Measurements from ENCODE around the gene GPHN.

GPHN gene

GRCh38 chr14:66696326-66696725 is 188.4 kb downstream of the GPHN start:
- Histone ChIP-seq H3K9ac (ENCODE audit: low read length) (no peak overlapping the region), H3K9me3 (ENCODE audit: low read length) (no peaks in the 10 kb centered on the region), H3K9me2 (ENCODE audit: low read depth, low read length) (no peaks in the 10 kb centered on the region), H3K27me3 (ENCODE audit: insufficient read depth, low read length) (no peaks in the 10 kb centered on the region), H3K4me3 (ENCODE audit: low read depth, low read length, poor library complexity, severe bottlenecking) (no peak overlapping the region), H3K36me3 (ENCODE audit: insufficient read depth, low read length) (no peaks in the 10 kb centered on the region), H3K27ac (ENCODE audit: low read depth, low read length, poor library complexity, severe bottlenecking) (no peak overlapping the region), H2AFZ (ENCODE audit: low read length) (no peak overlapping the region), H3K79me2 (ENCODE audit: insufficient read depth, low read length) (no peaks in the 10 kb centered on the region), H3F3A (ENCODE audit: insufficient read depth, low read length) (no peaks in the 10 kb centered on the region), H4K20me1 (ENCODE audit: insufficient read depth, low read length) (no peaks in the 10 kb centered on the region), H3K4me2 (ENCODE audit: low read length) (no peak overlapping the region), H3K4me1 (ENCODE audit: insufficient read depth, low read length, severe bottlenecking) (no peaks in the 10 kb centered on the region)
- TF ChIP-seq CTCF (IDR thresholded peaks at IDR 0.05; ENCODE audit: low read length) = no peak
- no peak for TF ChIP-seq EZH2 (IDR thresholded peaks at IDR 0.05; ENCODE audit: borderline replicate concordance, low read length)

DNA sequence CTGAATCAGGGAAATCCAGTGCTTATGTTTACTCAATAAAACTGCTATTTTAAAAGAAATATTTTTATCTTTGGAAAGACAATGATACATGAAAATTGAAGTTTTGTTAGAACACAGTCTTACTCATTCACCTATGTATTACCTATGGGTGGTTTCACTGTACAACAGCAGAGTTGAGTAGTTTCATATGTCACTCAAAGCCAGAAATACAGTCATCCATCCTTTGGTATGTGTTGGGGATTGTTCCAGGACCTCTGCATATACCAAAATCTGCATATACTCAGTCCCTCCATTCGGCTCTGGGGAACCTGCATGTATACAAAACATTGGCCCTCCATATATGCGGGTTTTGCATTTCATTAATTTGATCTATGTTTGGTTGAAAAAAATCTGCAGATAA is 190.6 kb downstream of the GPHN start:
- TF ChIP-seq CTCF (IDR thresholded peaks at IDR 0.05; ENCODE audit: low read length) = no peak
- no peak for TF ChIP-seq EZH2 (IDR thresholded peaks at IDR 0.05; ENCODE audit: borderline replicate concordance, low read length)
- no peak overlapping the region for H3K4me2 ChIP-seq (ENCODE audit: low read length)
- no peak overlapping the region for H3K9ac ChIP-seq (ENCODE audit: low read length)
- no peak overlapping the region for H3K27ac ChIP-seq (ENCODE audit: low read depth, low read length, poor library complexity, severe bottlenecking)
- no peaks in the 10 kb centered on the region for H3K36me3 ChIP-seq (ENCODE audit: insufficient read depth, low read length)
- no peaks in the 10 kb centered on the region for H3K4me1 ChIP-seq (ENCODE audit: insufficient read depth, low read length, severe bottlenecking)
- H3K9me3 ChIP-seq (ENCODE audit: low read length) = no peaks in the 10 kb centered on the region
- H3K79me2 ChIP-seq (ENCODE audit: insufficient read depth, low read length) = no peaks in the 10 kb centered on the region
- no peaks in the 10 kb centered on the region for H3K27me3 ChIP-seq (ENCODE audit: insufficient read depth, low read length)
- no peak overlapping the region for H3K4me3 ChIP-seq (ENCODE audit: low read depth, low read length, poor library complexity, severe bottlenecking)
- no peaks in the 10 kb centered on the region for H3K9me2 ChIP-seq (ENCODE audit: low read depth, low read length)
- no peaks in the 10 kb centered on the region for H4K20me1 ChIP-seq (ENCODE audit: insufficient read depth, low read length)
- H3F3A ChIP-seq (ENCODE audit: insufficient read depth, low read length) = no peaks in the 10 kb centered on the region
- H2AFZ ChIP-seq (ENCODE audit: low read length) = no peak overlapping the region

- no peaks in the 10 kb centered on the region for H3F3A ChIP-seq (ENCODE audit: insufficient read depth, low read length)
- no peak overlapping the region for H3K9ac ChIP-seq (ENCODE audit: low read length)
- no peaks in the 10 kb centered on the region for H3K36me3 ChIP-seq (ENCODE audit: insufficient read depth, low read length)
- no peak for TF ChIP-seq CTCF (IDR thresholded peaks at IDR 0.05; ENCODE audit: low read length)
- TF ChIP-seq EZH2 (IDR thresholded peaks at IDR 0.05; ENCODE audit: borderline replicate concordance, low read length) = no peak
- no peaks in the 10 kb centered on the region for H3K4me1 ChIP-seq (ENCODE audit: insufficient read depth, low read length, severe bottlenecking)
- no peak overlapping the region for H2AFZ ChIP-seq (ENCODE audit: low read length)
- no peak overlapping the region for H3K4me2 ChIP-seq (ENCODE audit: low read length)
- H3K79me2 ChIP-seq (ENCODE audit: insufficient read depth, low read length) = no peaks in the 10 kb centered on the region
- no peaks in the 10 kb centered on the region for H3K9me3 ChIP-seq (ENCODE audit: low read length)
- no peaks in the 10 kb centered on the region for H3K27me3 ChIP-seq (ENCODE audit: insufficient read depth, low read length)
- no peaks in the 10 kb centered on the region for H3K9me2 ChIP-seq (ENCODE audit: low read depth, low read length)
- H3K4me3 ChIP-seq (ENCODE audit: low read depth, low read length, poor library complexity, severe bottlenecking) = no peak overlapping the region
- no peak overlapping the region for H3K27ac ChIP-seq (ENCODE audit: low read depth, low read length, poor library complexity, severe bottlenecking)
- no peaks in the 10 kb centered on the region for H4K20me1 ChIP-seq (ENCODE audit: insufficient read depth, low read length)
Observed at GRCh38 chr14:66701813-66702212, 193.9 kb downstream of the GPHN start.
